LHCN-M2 (cell line): ENCODE measurements around the gene BBS10. TPM values are rescaled to one million over a fixed set of nuclear protein-coding genes. Genes with fewer than 3 reads are reported as not detected.
"Not testable (repeated sequence)": the region's sequence is repeated elsewhere in the genome, so short reads cannot be mapped to it uniquely, and the experiment has no call there.

Source experiments
- DNase-seq: peaks from one replicate; pipeline ENCODE4 v3.0.0-alpha.2; 2012; ENCODE audit warnings: low read depth
- total RNA-seq: library from RNA; depleted of rRNA; stranded (reverse); fragments of >200 nt; gene quantifications from 2 replicates; pipeline ENCODE4 v1.2.3, GENCODE V29; 2014; rRNA removed

The BBS10 gene
- total RNA-seq, 1 experiment from 2014 or later: 12.4 TPM

GRCh38 chr12:76332606-76333005 lies 15.6 kb downstream of the BBS10 start:
- no peak for DNase-seq

GRCh38 chr12:76329606-76330005 lies 18.6 kb downstream of the BBS10 start:
- DNase-seq: no peak

- DNase-seq: peak; percentile 76
Observed at GRCh38 chr12:76329159-76329558, 19.1 kb downstream of the BBS10 start.

- DNase-seq: not testable (repeated sequence)
Observed at GRCh38 chr12:76319595-76320319, 28.5 kb downstream of the BBS10 start.

GRCh38 chr12:76318773-76319594 lies 29.2 kb downstream of the BBS10 start:
- DNase-seq: no peak

GRCh38 chr12:76317976-76318375 lies 30.2 kb downstream of the BBS10 start:
- no peak for DNase-seq

- no peak for DNase-seq
Observed at GRCh38 chr12:76316468-76316867, 31.7 kb downstream of the BBS10 start.

GRCh38 chr12:76313299-76313698 lies 34.9 kb downstream of the BBS10 start:
- no peak for DNase-seq

- no peak for DNase-seq
Observed at GRCh38 chr12:76312315-76312714, 35.9 kb downstream of the BBS10 start.

- peak; percentile 65 for DNase-seq
Observed at GRCh38 chr12:76311796-76312195, 36.4 kb downstream of the BBS10 start.

GRCh38 chr12:76310110-76310509 lies 38.1 kb downstream of the BBS10 start:
- DNase-seq: peak; percentile 46

GRCh38 chr12:76308866-76309265 lies 39.3 kb downstream of the BBS10 start:
- DNase-seq: no peak

GRCh38 chr12:76307083-76307482 lies 41.1 kb downstream of the BBS10 start:
- no peak for DNase-seq

- no peak for DNase-seq
Observed at GRCh38 chr12:76303989-76304460, 44.2 kb downstream of the BBS10 start.

- DNase-seq: peak; percentile 87
Observed at GRCh38 chr12:76303365-76303764, 44.9 kb downstream of the BBS10 start.

- DNase-seq: no peak
Observed at GRCh38 chr12:76300297-76300665, 47.9 kb downstream of the BBS10 start.

- no peak for DNase-seq
Observed at GRCh38 chr12:76299536-76300296, 48.5 kb downstream of the BBS10 start.

Other genes with a start within 250 kb of the BBS10 start
- 50.5 and 56.8 TPM in 2 replicates for gene OSBPL8, start 211.4 kb upstream of the BBS10 start, total RNA-seq